ENCODE data around the gene NEURL3. TPM values are rescaled to one million over a fixed set of nuclear protein-coding genes. Genes with fewer than 3 reads are reported as not detected.
A peak's percentile ranks its signal among the peaks of the same experiment; 100 is the strongest.

The NEURL3 gene
- total RNA-seq, 2 donors from 2014 or later = 0.58 to 3.3 TPM

DNA sequence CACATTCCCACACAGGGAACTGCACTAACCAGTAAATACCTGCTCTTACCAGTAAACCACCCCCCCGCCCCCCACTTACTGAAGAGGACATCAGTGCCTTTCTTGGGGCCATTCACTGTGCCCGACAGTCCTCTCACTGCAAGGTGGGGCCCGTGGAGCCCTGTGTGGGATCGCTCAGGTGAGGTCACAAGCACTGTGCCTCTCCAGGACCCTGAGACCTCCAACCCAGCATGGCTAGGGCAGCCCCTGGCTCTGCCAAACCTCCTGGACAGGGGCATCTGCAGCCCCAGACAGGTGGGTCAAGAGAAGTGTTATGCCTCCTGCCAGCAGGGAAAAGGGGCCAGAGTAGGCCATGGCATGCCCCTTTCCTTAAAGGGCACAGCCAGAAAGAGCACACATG is 6.7 kb upstream of the NEURL3 start:
- ATAC-seq (no peak), DNase-seq (no peak)
- intact Hi-C loops (cut with DNase I, micrococcal nuclease) = no loop called here

GRCh38 chr2:96510931-96511595 is 5.9 kb upstream of the NEURL3 start:
- intact Hi-C loops (cut with DNase I, micrococcal nuclease) = no loop called here
- ATAC-seq = no peak

GRCh38 chr2:96509847-96510230 is 4.7 kb upstream of the NEURL3 start:
- ATAC-seq (no peak), DNase-seq (no peak)
- intact Hi-C loops (cut with DNase I, micrococcal nuclease) = loop anchor here (5.0 to 10.0 kb wide), 2 partner anchors 95 to 103 kb away; no protein-coding TSS in a partner anchor

More at GRCh38 chr2:96510931-96511595, 5.9 kb upstream of the NEURL3 start:
- no peak for DNase-seq

DNA sequence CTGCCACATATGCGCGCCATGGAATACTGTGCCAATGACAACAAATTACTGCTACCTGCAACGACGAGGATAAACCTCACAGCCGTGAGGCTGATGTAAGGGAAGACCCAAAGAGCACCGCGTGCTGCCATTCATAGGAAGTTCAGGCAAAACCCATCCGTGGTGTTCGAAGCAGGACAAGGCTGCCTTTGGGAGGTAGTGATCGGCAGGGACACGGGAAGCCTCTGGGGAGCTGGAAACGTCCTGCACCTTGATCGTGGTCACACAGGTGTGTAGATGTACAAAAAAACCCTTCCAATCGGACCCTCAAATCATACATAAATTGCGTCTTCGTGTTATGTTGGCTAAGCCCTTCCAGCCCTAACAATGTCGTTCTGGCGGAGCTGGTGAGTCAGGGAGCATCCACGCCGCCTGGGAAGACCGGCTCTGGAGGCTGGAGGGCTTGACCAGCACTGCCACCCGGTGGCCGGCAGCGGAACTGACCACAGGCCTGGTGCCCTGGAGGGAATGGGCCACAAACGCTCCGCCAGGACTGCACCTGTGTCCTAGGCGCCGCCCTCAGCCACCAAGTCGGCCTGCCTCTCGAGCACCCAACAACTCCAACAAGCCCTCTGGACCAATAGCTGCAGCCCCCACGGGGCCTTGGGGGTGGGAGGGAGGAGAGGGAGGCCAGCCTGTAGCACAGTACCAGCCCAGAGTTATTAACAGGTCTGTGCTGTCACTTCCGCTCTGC is 4.1 kb upstream of the NEURL3 start:
- ATAC-seq = peak; percentile 78
- intact Hi-C loops (cut with DNase I, micrococcal nuclease) = loop anchor here (5.0 to 10.0 kb wide), 2 partner anchors 94 to 102 kb away; no protein-coding TSS in a partner anchor
- peak; percentile 82 to 91 for DNase-seq

- no peak for ATAC-seq
- intact Hi-C loops (cut with DNase I, micrococcal nuclease) = loop anchor here (5.0 to 10.0 kb wide), 2 partner anchors 94 to 101 kb away; no protein-coding TSS in a partner anchor
- no peak for DNase-seq
These were observed 3.5 kb upstream of the NEURL3 start for GRCh38 chr2:96508521-96509113.

DNA sequence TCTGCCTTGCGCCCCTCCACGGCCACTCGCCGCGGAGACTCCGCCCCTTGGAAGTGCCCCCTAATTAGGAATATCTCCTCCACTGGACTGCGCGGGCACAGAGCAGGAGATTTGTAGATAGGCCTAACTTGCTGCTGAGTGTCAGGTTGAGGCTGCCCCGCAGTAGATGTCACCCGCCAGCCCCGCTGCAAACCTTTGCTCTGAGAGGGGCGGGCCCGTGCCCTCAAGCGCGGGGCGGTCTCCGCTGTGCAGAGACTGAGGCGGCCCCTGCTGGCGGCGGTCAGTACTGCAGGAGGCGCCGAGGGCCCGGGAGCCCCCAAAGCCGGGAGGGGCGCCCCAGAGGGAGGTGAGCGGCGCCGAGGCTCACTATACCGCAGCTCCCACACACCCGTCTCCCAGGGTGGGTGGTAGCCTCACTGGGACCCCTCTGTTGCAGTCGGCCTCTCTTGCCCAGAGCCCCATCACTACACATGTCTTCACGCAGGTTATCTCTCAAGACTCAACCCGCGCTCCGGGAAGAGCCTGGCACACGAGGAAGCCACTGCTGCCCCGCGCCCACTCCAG is 2.9 kb upstream of the NEURL3 start:
- peak; percentile 65 for ATAC-seq
- DNase-seq = peak; percentile 61 to 88
- intact Hi-C loops (cut with DNase I, micrococcal nuclease) = loop anchor here (5.0 to 10.0 kb wide), 2 partner anchors 93 to 101 kb away; no protein-coding TSS in a partner anchor

DNA sequence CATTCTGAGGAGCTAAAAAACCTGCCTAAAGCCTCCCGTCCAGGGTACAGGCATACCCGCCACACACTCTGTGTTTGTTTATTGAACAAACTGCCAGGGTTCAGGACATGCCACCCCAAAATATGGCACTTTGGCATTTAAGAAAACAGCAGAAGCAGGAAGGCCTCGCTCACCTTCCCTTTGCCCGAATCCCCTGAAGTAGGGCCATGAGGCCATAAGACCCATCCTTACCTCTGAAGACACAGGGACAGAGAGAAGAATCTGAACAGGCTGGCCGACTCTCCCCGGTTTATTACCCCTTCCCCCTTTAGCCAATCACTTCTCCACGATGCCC is 1.7 kb upstream of the NEURL3 start:
- DNase-seq = no peak
- ATAC-seq = no peak

DNA sequence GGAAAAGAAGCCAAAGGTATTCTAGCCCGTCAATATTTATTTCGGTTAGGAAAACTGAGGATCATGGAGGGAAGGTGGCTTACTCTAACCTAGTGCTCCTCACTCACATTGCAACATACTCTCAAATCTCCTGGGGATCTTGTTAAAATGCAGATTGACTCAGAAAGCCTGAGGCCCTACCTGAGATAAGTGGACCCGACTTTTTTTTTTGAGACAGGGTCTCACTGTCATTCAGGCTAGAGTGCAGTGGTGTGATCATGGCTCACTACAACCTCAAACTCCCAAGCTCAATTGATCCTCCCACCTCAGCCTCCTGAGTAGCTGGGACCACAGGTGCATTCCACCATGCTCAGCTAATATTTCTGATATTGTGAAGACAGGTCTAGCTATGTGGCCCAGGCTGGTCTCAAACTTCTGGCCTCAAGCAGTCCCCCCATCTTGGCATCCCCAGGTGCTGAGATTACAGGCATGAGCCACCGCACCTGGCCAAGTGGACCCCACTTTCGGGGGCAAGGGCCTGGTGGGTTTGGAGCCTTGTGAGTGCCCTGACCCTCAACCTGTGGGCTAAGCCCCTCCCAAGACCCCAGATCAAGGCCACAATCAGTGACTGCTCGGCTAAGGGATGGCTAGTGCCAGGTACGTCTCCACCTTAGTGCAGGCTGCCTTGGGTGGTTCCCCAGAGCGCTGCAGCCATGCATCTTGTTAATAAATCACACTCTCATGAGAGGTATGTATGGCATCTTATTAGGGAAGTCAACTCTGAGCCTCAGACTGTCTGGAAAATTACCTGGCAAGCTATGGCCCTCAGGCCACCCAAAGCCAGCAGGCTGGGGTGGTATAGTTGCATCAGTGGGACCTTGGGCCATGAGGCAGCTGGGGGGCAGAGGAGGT is 1.1 kb upstream of the NEURL3 start:
- DNase-seq = peak in 1 of 2 donors; percentile 25
- ATAC-seq = no peak
- intact Hi-C loops (cut with DNase I, micrococcal nuclease) = loop anchor here (5.0 to 10.0 kb wide), 2 partner anchors 91 to 99 kb away; no protein-coding TSS in a partner anchor

More for the DNA sequence above, 1.7 kb upstream of the NEURL3 start:
- intact Hi-C loops (cut with DNase I, micrococcal nuclease) = loop anchor here (5.0 to 10.0 kb wide), 2 partner anchors 92 to 100 kb away; no protein-coding TSS in a partner anchor

DNA sequence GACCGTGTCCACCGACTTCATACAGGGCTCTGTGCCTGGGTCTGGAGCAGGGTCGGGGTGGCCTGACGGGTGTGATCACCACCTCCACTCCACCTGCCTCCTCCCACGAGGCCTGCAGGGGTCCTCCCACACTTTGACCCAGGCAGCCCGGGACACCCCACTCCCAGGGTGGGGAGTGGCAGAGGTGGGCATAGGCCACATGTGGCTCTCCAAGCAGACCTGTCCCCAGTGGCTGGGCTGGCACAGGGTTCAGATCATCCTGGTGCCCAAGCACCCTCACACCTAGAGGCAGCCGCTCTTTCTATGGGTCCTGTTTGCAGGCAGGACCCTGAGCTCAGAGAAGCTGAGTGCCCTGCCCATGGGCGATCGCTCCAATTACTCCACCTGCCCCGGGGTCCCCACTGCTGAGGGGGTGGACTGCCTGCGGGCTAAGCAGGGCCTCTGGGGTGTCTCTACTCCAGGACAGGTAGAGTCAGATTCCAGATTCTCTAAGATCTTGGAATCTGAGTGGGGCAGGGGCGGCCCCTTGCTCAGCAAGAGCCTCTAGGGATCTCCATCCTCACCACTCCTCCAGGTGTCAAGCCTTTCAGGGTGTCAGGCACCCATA is 1.4 kb downstream of the NEURL3 start:
- ATAC-seq (no peak), DNase-seq (no peak)
- intact Hi-C loops (cut with DNase I, micrococcal nuclease) = loop anchor here in 1 of 2 donors (10.0 kb wide), 1 partner anchor 89 kb away; no protein-coding TSS in a partner anchor

DNA sequence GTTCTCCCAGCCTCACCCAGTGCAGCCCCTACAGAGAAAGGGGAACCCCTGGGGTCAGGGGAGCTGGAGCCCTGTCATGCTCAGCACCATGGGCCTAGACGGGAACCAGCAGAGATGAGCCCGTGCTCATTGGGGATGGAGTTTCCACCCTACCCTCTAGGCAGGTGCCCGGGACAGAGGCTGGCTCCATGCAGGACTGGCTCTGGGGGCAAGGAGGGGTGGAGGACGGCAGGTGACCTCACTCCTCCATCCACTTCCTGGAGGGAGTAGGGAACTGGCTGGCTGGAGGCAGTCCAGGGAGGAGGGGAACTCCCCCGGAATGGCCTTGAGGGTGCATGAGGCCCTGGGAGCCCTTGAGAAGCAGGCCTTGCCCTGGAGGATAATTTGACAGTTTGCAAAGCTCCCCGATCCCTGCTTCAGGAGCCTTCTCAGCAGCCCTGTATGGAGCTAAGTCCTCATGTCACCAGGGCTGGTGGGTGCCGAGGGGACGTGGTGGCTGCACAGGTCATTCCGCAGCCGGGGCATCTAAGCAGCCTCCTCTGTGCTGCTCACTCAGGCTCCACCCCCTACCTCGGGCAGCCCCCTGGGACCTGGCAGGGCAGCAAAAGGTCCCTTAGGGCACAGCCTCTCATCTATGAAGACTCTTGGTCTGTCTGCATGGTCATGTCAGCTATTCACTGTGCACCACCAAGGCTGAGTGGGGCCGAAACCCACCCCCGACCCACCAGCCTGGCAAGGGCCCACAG is 2.1 kb downstream of the NEURL3 start:
- DNase-seq = peak; percentile 42 to 53
- intact Hi-C loops (cut with DNase I, micrococcal nuclease) = loop anchor here in 1 of 2 donors (10.0 kb wide), 1 partner anchor 88 kb away; no protein-coding TSS in a partner anchor
- ATAC-seq = peak; percentile 39

GRCh38 chr2:96501886-96502810 is 3.0 kb downstream of the NEURL3 start:
- ATAC-seq = peak; percentile 68
- DNase-seq = peak; percentile 56 to 64
- intact Hi-C loops (cut with DNase I, micrococcal nuclease) = loop anchor here in 1 of 2 donors (10.0 kb wide), 1 partner anchor 87 kb away; no protein-coding TSS in a partner anchor

DNA sequence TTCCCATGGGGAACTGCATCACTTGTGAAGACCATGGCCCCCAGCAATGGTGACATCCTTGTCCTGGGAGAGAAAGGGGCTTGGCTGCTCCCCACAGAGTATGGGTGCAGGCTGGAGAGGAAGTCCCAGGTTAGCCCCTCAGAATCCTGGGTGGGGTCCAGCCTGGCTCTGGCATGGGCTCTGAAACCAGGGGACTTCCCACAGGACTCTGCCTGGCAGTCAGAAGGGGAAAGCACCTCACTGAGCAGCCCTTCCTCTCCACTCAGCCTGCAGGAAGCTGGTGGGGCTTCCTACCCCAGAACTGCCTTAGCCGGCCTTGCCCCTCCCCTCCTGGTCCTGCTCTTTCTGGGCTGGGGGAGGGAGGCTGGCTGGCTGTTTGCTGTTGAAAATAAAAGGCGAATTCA is 3.7 kb downstream of the NEURL3 start:
- intact Hi-C loops (cut with DNase I, micrococcal nuclease) = loop anchor here in 1 of 2 donors (10.0 kb wide), 1 partner anchor 87 kb away; no protein-coding TSS in a partner anchor
- ATAC-seq (no peak), DNase-seq (no peak)

- no peak for DNase-seq
- ATAC-seq = no peak
- intact Hi-C loops (cut with DNase I, micrococcal nuclease) = loop anchor here in 1 of 2 donors (10.0 kb wide), 1 partner anchor 86 kb away; no protein-coding TSS in a partner anchor
These were observed 4.6 kb downstream of the NEURL3 start for GRCh38 chr2:96500385-96501066.

- intact Hi-C loops (cut with DNase I, micrococcal nuclease) = no loop called here
- DNase-seq (no peak), ATAC-seq (no peak)
These were observed 5.8 kb downstream of the NEURL3 start for GRCh38 chr2:96499061-96499960.
